Peyer's patch (tissue), 4 donors: ENCODE measurements around the gene REXO5.

ENCODE experiments used
- POLR2A ChIP-seq, 2 donors: fragments of 450-650 bp; IDR thresholded peaks; one replicate each; pipeline ENCODE4 v1.5.1; 2017; ENCODE audit warnings: antibody characterized with exemption in 2 of 2, mild to moderate bottlenecking in 2 of 2, moderate library complexity in 2 of 2
- TF ChIP-seq, protein P1 (sequence below), 6 experiments: fragments of 450-650 bp in 4 of 6; fragments of 200-600 bp in 2 of 6; sonication (generic) in 1 of 6; IDR thresholded peaks; one replicate each; pipeline ENCODE4 v1.5.1; 2017 to 2019; ENCODE audit warnings: antibody characterized with exemption in 6 of 6, mild to moderate bottlenecking in 3 of 6, moderate library complexity in 1 of 6

DNA sequence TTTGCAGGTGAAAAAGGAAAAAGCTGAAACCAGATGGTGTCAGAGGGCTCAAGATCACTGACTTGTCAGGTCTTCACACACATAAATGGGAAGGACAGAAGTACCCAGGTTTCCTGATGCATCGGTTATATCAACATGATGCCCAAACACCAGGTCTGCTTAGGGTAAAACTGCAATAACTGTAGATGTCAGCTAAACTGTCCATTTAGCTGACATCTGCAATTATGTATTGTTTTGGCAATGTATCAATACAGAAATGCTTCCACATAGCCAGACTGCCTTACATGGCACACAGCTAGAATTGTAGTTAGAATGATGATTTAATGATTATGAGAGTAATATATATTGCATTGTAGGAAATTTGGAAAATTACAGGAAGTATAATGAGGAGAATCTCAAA is 37.5 kb upstream of the REXO5 start:
- TF ChIP-seq, protein P1, sequence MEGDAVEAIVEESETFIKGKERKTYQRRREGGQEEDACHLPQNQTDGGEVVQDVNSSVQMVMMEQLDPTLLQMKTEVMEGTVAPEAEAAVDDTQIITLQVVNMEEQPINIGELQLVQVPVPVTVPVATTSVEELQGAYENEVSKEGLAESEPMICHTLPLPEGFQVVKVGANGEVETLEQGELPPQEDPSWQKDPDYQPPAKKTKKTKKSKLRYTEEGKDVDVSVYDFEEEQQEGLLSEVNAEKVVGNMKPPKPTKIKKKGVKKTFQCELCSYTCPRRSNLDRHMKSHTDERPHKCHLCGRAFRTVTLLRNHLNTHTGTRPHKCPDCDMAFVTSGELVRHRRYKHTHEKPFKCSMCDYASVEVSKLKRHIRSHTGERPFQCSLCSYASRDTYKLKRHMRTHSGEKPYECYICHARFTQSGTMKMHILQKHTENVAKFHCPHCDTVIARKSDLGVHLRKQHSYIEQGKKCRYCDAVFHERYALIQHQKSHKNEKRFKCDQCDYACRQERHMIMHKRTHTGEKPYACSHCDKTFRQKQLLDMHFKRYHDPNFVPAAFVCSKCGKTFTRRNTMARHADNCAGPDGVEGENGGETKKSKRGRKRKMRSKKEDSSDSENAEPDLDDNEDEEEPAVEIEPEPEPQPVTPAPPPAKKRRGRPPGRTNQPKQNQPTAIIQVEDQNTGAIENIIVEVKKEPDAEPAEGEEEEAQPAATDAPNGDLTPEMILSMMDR (IDR thresholded peaks at IDR 0.05): no peak
- no peak for TF ChIP-seq POLR2A (IDR thresholded peaks at IDR 0.05)
